ELR (cell line): ENCODE measurements around the gene EAF2.
"Not testable (repeated sequence)": the region's sequence is repeated elsewhere in the genome, so short reads cannot be mapped to it uniquely, and the experiment has no call there.

Source experiments
- DNase-seq: peaks from one replicate; pipeline ENCODE4 v3.0.0-alpha.2; 2015; ENCODE audit warnings: low read depth

Gene EAF2

GRCh38 chr3:121863247-121863646, 28.2 kb downstream of the EAF2 start:
- DNase-seq: not testable (repeated sequence)

GRCh38 chr3:121863801-121864200, 28.8 kb downstream of the EAF2 start:
- no peak for DNase-seq

- no peak for DNase-seq
Measured at GRCh38 chr3:121869736-121870135, 34.7 kb downstream of the EAF2 start.

- DNase-seq: peak; percentile 27
Measured at GRCh38 chr3:121870717-121871116, 35.7 kb downstream of the EAF2 start.

- no peak for DNase-seq
Measured at GRCh38 chr3:121871430-121871829, 36.4 kb downstream of the EAF2 start.

- DNase-seq: no peak
Measured at GRCh38 chr3:121878411-121878810, 43.4 kb downstream of the EAF2 start.

GRCh38 chr3:121883507-121883906, 48.5 kb downstream of the EAF2 start:
- peak; percentile 42 for DNase-seq

GRCh38 chr3:121885386-121885785, 50.4 kb downstream of the EAF2 start:
- DNase-seq: no peak

- no peak for DNase-seq
Measured at GRCh38 chr3:121894301-121894990, 59.4 kb downstream of the EAF2 start, which contains the start of gene SLC15A2. SLC15A2 (plus strand) TSS chr3:121894401; CDS start chr3:121894477, 76 bp downstream.

GRCh38 chr3:121895121-121895520, 60.1 kb downstream of the EAF2 start:
- DNase-seq: no peak

- DNase-seq: no peak
Measured at GRCh38 chr3:121895736-121896135, 60.7 kb downstream of the EAF2 start.

GRCh38 chr3:121896823-121897222, 61.8 kb downstream of the EAF2 start:
- DNase-seq: no peak

- no peak for DNase-seq
Measured at GRCh38 chr3:121897296-121897695, 62.3 kb downstream of the EAF2 start.

GRCh38 chr3:121913305-121913990, 78.4 kb downstream of the EAF2 start:
- no peak for DNase-seq

- no peak for DNase-seq
Measured at GRCh38 chr3:121914081-121914998, 79.3 kb downstream of the EAF2 start.

- no peak for DNase-seq
Measured at GRCh38 chr3:121916189-121916588, 81.2 kb downstream of the EAF2 start.

- peak; percentile 2 for DNase-seq
Measured at GRCh38 chr3:121918779-121919483, 83.9 kb downstream of the EAF2 start.

GRCh38 chr3:121924734-121925133, 89.7 kb downstream of the EAF2 start:
- DNase-seq: no peak

GRCh38 chr3:121926380-121926779, 91.4 kb downstream of the EAF2 start:
- DNase-seq: no peak
